Vagina (tissue), 2 donors: ENCODE results near the gene MKKS. TPM values are rescaled to one million over a fixed set of nuclear protein-coding genes. Genes with fewer than 3 reads are reported as not detected.
"Not testable (repeated sequence)": the region's sequence is repeated elsewhere in the genome, so short reads cannot be mapped to it uniquely, and the experiment has no call there.

Experiments
- DNase-seq, 2 donors: peaks; one replicate each; pipeline ENCODE4 v3.0.0-alpha.2; 2017; ENCODE audit errors: extremely low spot score in 2 of 2
- H3K27ac ChIP-seq: fragments of 200-600 bp; sonication (generic); one replicate; pipeline ENCODE4 v1.5.1; 2019
- H3K27me3 ChIP-seq: fragments of 200-600 bp; sonication (generic); one replicate; pipeline ENCODE4 v1.5.1; 2019
- H3K36me3 ChIP-seq, 2 donors: fragments of 200-600 bp; sonication (generic); one replicate each; pipeline ENCODE4 v1.5.1; 2017 to 2019
- H3K4me1 ChIP-seq: fragments of 200-600 bp; sonication (generic); one replicate; pipeline ENCODE4 v1.5.1; 2019
- H3K4me3 ChIP-seq, 2 donors: fragments of 200-600 bp; sonication (generic); 1 replicate in 1 of 2; 2 replicates in 1 of 2; pipeline ENCODE4 v1.5.1; 2016 to 2019
- H3K9me3 ChIP-seq: fragments of 200-600 bp; sonication (generic); one replicate; pipeline ENCODE4 v1.5.1; 2019
- POLR2A ChIP-seq, 2 donors: fragments of 450-650 bp; IDR thresholded peaks; one replicate each; pipeline ENCODE4 v1.6.1; 2017; ENCODE audit warnings: antibody characterized with exemption in 2 of 2, mild to moderate bottlenecking in 2 of 2, moderate library complexity in 2 of 2
- POLR2AphosphoS5 ChIP-seq, 2 donors: sonication (generic); formaldehyde crosslinking; IDR thresholded peaks; one replicate each; pipeline ENCODE4 v1.9.0; 2017; ENCODE audit warnings: antibody characterized with exemption in 2 of 2, mild to moderate bottlenecking in 2 of 2, low read depth in 1 of 2; ENCODE audit not compliant: insufficient read depth in 1 of 2
- intact Hi-C: fragments of 100-400 bp; cut with DNase I; formaldehyde crosslinking; loops from one replicate; pipeline ENCODE4 v1.15.1; 2023
- total RNA-seq: library from RNA; depleted of rRNA; stranded (reverse); fragments of >200 nt; gene quantifications from one replicate; pipeline ENCODE4 v1.2.3, GENCODE V29; 2016
- TF ChIP-seq, protein P1 (sequence below), 3 experiments: fragments of 450-650 bp in 2 of 3; fragments of 200-600 bp in 1 of 3; sonication (generic) in 1 of 3; IDR thresholded peaks; one replicate each; pipeline ENCODE4 v1.5.1; 2017 to 2019; ENCODE audit warnings: antibody characterized with exemption in 3 of 3, mild to moderate bottlenecking in 2 of 3, moderate library complexity in 2 of 3

The MKKS gene
- total RNA-seq, 1 donor from 2014 or later, result 12.5 TPM

DNA sequence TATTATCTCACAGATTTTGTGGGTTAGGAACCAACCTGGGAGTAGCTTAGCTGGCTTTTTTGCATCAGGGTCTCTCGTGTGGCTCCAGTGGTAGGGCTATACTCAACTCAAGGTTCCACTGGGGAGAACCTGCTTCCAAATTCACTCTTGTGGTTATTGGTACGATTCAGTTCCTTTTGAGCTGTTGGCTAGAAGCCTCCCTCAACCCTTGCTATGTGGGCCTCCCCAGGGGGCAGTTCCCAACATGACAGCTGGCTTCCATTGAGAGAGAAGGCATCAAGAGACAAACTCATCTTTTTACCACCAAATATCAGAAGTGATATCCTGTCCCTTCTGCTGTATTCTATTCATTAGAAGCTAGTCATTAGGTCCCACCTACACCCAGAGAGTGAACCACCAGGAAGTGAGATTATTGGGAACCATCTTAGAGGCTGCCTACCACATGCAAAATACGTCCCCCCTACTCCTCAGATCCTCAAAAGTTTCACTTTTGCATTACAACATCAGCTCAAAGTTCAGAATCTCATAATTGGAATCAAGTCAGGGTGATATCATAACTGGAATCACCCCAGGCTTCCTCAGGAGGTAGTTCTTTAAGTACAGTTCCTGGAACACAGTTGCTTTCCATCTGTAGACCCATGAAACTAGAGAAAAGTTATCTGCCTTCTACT, 30.9 kb downstream of the MKKS start:
- Histone ChIP-seq H3K4me1 (no peaks in the 10 kb centered on the region), H3K27me3 (no peaks in the 10 kb centered on the region), H3K27ac (no peak overlapping the region), H3K36me3 (peaks cover 0 to 12% of the 10 kb centered on the region in 2 donors), H3K4me3 (no peak overlapping the region), H3K9me3 (no peaks in the 10 kb centered on the region)
- TF ChIP-seq POLR2AphosphoS5 (IDR thresholded peaks at IDR 0.05; ENCODE audit: insufficient read depth in 1 of 2, low read depth in 1 of 2), result no peak
- DNase-seq, result no peak
- intact Hi-C loops, result no loop called here

DNA sequence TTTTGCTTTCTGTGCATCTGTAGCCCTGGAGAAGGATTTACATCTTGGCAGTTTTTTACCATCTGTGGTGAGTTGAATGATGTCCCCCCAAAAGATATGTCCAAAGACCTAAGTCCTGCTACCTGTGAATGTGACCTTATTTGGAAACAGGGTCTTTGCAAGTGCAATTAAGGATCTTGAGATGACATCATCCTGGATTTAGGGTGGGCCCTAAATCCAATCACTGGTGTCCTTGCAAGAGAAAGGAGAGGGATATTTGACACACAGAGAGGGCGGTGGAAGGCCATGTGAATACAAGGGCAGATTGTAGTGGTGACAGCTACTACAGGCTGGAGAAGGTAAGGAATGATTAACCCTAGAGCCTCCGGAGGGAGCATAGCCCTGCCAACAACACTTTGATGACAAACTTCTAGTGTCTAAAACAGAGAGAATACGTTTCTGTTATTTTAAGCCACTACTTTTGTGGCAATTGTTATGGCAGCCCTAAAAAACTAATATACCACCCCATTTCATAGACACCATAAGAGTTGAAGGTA, 35.1 kb downstream of the MKKS start:
- Histone ChIP-seq H3K27me3 (no peaks in the 10 kb centered on the region), H3K4me1 (no peaks in the 10 kb centered on the region), H3K36me3 (no peaks in the 10 kb centered on the region), H3K27ac (no peak overlapping the region), H3K4me3 (no peak overlapping the region), H3K9me3 (no peaks in the 10 kb centered on the region)
- intact Hi-C loops, result no loop called here
- DNase-seq, result no peak
- no peak for TF ChIP-seq POLR2AphosphoS5 (IDR thresholded peaks at IDR 0.05; ENCODE audit: insufficient read depth in 1 of 2, low read depth in 1 of 2)
- TF ChIP-seq, protein P1, sequence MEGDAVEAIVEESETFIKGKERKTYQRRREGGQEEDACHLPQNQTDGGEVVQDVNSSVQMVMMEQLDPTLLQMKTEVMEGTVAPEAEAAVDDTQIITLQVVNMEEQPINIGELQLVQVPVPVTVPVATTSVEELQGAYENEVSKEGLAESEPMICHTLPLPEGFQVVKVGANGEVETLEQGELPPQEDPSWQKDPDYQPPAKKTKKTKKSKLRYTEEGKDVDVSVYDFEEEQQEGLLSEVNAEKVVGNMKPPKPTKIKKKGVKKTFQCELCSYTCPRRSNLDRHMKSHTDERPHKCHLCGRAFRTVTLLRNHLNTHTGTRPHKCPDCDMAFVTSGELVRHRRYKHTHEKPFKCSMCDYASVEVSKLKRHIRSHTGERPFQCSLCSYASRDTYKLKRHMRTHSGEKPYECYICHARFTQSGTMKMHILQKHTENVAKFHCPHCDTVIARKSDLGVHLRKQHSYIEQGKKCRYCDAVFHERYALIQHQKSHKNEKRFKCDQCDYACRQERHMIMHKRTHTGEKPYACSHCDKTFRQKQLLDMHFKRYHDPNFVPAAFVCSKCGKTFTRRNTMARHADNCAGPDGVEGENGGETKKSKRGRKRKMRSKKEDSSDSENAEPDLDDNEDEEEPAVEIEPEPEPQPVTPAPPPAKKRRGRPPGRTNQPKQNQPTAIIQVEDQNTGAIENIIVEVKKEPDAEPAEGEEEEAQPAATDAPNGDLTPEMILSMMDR (IDR thresholded peaks at IDR 0.05), result no peak
- TF ChIP-seq POLR2A (IDR thresholded peaks at IDR 0.05), result no peak

DNA sequence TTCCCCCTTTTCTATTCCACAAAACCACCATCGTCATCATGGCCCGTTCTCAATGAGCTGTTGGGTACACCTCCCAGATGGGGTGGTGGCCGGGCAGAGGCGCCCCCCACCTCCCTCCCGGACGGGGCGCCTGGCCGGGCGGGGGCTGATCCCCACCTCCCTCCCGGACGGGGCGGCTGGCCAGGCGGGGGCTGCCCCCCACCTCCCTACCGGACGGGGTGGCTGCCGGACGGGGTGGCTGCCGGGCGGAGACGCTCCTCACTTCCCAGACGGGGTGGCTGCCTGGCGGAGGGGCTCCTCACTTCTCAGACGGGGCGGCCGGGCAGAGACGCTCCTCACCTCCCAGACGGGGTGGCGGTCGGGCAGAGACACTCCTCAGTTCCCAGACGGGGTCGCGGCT, 39.3 kb downstream of the MKKS start:
- DNase-seq, H3K27me3 ChIP-seq, H3K36me3 ChIP-seq, intact Hi-C loops, H3K4me1 ChIP-seq, H3K4me3 ChIP-seq, H3K27ac ChIP-seq, H3K9me3 ChIP-seq: not testable (repeated sequence)

DNA sequence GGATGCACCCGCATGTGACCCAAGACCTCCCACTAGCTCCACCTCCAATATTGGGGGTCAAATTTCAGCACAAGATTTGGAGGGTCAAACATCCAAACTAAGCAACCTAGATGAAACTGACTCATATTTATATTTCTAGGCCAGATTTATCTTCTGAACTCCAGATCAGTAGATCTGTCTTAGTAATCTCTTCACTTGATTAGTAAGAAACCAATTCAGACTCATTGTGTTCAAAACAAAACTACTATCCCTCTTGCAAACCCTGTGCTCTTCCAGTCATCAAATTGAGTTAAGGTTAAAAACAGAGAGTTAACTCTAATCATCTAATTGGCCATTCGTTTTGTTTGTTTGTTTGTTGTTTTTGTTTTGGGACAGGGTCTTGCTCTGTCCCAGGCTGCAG, 43.3 kb downstream of the MKKS start:
- intact Hi-C loops, result no loop called here
- DNase-seq, result no peak
- no peaks in the 10 kb centered on the region for H3K4me1 ChIP-seq
- TF ChIP-seq POLR2AphosphoS5 (IDR thresholded peaks at IDR 0.05; ENCODE audit: insufficient read depth in 1 of 2, low read depth in 1 of 2) (no peak), POLR2A (IDR thresholded peaks at IDR 0.05) (no peak)
- TF ChIP-seq, protein P1 (IDR thresholded peaks at IDR 0.05), result no peak
- no peak overlapping the region for H3K27ac ChIP-seq
- no peaks in the 10 kb centered on the region for H3K27me3 ChIP-seq
- H3K9me3 ChIP-seq, result no peaks in the 10 kb centered on the region
- H3K36me3 ChIP-seq, result no peaks in the 10 kb centered on the region
- H3K4me3 ChIP-seq, result no peak overlapping the region

DNA sequence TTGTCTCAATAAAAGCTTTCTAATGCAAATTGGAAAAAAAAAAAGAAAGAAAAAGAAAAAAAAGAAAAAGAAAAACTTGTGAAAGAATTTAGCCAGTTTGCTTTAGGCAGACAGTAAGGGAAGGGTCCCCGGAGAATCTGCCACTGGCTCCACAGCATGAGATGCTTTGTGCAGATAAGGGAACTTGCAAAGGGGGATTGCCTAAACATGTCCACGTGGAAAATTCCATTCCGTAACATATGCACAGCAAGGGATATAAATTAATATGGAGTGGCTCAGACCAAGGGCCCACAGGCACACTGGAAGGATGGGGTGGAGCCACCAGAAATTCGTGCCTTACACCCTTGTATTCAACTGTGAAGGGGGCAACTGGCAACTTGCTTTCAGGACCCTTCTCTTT, 45.4 kb downstream of the MKKS start:
- H3K36me3 ChIP-seq, result no peaks in the 10 kb centered on the region
- H3K4me3 ChIP-seq, result no peak overlapping the region
- no peak for DNase-seq
- no peaks in the 10 kb centered on the region for H3K9me3 ChIP-seq
- TF ChIP-seq, protein P1 (IDR thresholded peaks at IDR 0.05), result no peak
- TF ChIP-seq POLR2AphosphoS5 (IDR thresholded peaks at IDR 0.05; ENCODE audit: insufficient read depth in 1 of 2, low read depth in 1 of 2) (no peak), POLR2A (IDR thresholded peaks at IDR 0.05) (no peak)
- no peak overlapping the region for H3K27ac ChIP-seq
- intact Hi-C loops, result no loop called here
- no peaks in the 10 kb centered on the region for H3K4me1 ChIP-seq
- H3K27me3 ChIP-seq, result no peaks in the 10 kb centered on the region

DNA sequence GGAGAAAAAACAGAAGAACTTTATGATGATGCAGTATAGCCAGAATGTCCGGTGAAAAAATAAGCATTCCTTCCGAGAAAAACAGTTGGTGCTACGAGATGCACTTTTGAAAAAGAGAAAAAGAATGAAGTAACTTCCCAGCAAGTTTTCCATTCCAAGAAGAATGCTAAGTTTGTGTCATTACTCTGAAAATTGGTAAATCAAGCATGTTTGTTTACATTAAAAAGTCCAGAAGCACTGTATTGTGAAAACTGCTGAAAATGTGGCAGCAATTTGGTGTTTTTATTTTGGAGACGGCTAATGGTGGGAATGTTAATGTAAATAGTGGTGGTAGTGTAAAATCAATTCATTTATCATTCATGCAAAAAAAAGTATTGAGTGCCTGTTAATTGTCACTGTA, 46.3 kb downstream of the MKKS start:
- Histone ChIP-seq H3K36me3 (no peaks in the 10 kb centered on the region), H3K4me3 (no peak overlapping the region), H3K4me1 (no peaks in the 10 kb centered on the region), H3K27me3 (no peaks in the 10 kb centered on the region), H3K9me3 (no peaks in the 10 kb centered on the region), H3K27ac (no peak overlapping the region)
- no peak for DNase-seq
- TF ChIP-seq, protein P1 (IDR thresholded peaks at IDR 0.05), result no peak
- TF ChIP-seq POLR2A (IDR thresholded peaks at IDR 0.05) (no peak), POLR2AphosphoS5 (IDR thresholded peaks at IDR 0.05; ENCODE audit: insufficient read depth in 1 of 2, low read depth in 1 of 2) (no peak)
- intact Hi-C loops, result no loop called here
